ENCODE measurements around the gene NDUFA7. TPM values are rescaled to one million over a fixed set of nuclear protein-coding genes. Genes with fewer than 3 reads are reported as not detected.

The NDUFA7 gene
- total and polyA plus RNA-seq, 2 of the 13 experiments (the other 11 are each of a cell fraction or from before 2014, with no cell fraction given) = 64.5 to 71.5 TPM

- TF ChIP-seq ZMYM4 (CRISPR knock-in tag; IDR thresholded peaks at IDR 0.05) = peak; percentile 77
- peak; percentile 82; the same call in 1 of the 2 replicates for TF ChIP-seq ZNF580 (CRISPR knock-in tag; IDR thresholded peaks at IDR 0.05; ENCODE audit: borderline replicate concordance, low read depth)
- TF ChIP-seq, protein P1, sequence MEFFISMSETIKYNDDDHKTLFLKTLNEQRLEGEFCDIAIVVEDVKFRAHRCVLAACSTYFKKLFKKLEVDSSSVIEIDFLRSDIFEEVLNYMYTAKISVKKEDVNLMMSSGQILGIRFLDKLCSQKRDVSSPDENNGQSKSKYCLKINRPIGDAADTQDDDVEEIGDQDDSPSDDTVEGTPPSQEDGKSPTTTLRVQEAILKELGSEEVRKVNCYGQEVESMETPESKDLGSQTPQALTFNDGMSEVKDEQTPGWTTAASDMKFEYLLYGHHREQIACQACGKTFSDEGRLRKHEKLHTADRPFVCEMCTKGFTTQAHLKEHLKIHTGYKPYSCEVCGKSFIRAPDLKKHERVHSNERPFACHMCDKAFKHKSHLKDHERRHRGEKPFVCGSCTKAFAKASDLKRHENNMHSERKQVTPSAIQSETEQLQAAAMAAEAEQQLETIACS (CRISPR knock-in tag; IDR thresholded peaks at IDR 0.05) = no peak
- no peak for TF ChIP-seq CERS6 (CRISPR knock-in tag; IDR thresholded peaks at IDR 0.05)
- TF ChIP-seq ZNF619 (CRISPR knock-in tag; IDR thresholded peaks at IDR 0.05) = no peak
- TF ChIP-seq ZNF589 (CRISPR knock-in tag; conservative IDR thresholded peaks at IDR 0.05) = peak; percentile 82
- TF ChIP-seq ZC3H13 (CRISPR knock-in tag; IDR thresholded peaks at IDR 0.05) = peak; percentile 72; the same call in 1 of the 2 replicates
- no peak for TF ChIP-seq KDM2A (CRISPR knock-in tag; IDR thresholded peaks at IDR 0.05; ENCODE audit: borderline replicate concordance, low read depth)
- no peak for TF ChIP-seq POLR2A (IDR thresholded peaks at IDR 0.05; ENCODE audit: insufficient read depth in 1 of 2, low read depth in 2 of 2, low read length in 2 of 2)
- peak; percentile 60; the same call in 1 of the 2 replicates for TF ChIP-seq ATM (IDR thresholded peaks at IDR 0.05; ENCODE audit: borderline replicate concordance)
- no peak for TF ChIP-seq ZNF563 (CRISPR knock-in tag; IDR thresholded peaks at IDR 0.05)
- no peak for TF ChIP-seq HMG20B (CRISPR knock-in tag; conservative IDR thresholded peaks at IDR 0.05)
- peak; percentile 98 for TF ChIP-seq RXRB (CRISPR knock-in tag; IDR thresholded peaks at IDR 0.05; ENCODE audit: borderline replicate concordance)
- peak; percentile 86 for TF ChIP-seq AHDC1 (CRISPR knock-in tag; IDR thresholded peaks at IDR 0.05; ENCODE audit: borderline replicate concordance)
- TF ChIP-seq ZNF75D (CRISPR knock-in tag; IDR thresholded peaks at IDR 0.05; ENCODE audit: borderline replicate concordance) = no peak
- peak; percentile 79 to 93 for TF ChIP-seq NR2F1 (CRISPR knock-in tag; IDR thresholded peaks at IDR 0.05)
- TF ChIP-seq, protein P2, sequence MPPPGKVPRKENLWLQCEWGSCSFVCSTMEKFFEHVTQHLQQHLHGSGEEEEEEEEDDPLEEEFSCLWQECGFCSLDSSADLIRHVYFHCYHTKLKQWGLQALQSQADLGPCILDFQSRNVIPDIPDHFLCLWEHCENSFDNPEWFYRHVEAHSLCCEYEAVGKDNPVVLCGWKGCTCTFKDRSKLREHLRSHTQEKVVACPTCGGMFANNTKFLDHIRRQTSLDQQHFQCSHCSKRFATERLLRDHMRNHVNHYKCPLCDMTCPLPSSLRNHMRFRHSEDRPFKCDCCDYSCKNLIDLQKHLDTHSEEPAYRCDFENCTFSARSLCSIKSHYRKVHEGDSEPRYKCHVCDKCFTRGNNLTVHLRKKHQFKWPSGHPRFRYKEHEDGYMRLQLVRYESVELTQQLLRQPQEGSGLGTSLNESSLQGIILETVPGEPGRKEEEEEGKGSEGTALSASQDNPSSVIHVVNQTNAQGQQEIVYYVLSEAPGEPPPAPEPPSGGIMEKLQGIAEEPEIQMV (CRISPR knock-in tag; IDR thresholded peaks at IDR 0.05; ENCODE audit: low read depth) = no peak
Measured at GRCh38 chr19:8357007-8357521, 35.9 kb upstream of the NDUFA7 start (continued).

Measured in HepG2 (cell line).